ENCODE results near the gene GINS2. TPM values are rescaled to one million over a fixed set of nuclear protein-coding genes. Genes with fewer than 3 reads are reported as not detected.

GINS2 gene
- total RNA-seq, 2 experiments from 2014 or later, result 74.3 to 142 TPM

- no peak overlapping the region for H3K4me2 ChIP-seq (ENCODE audit: low read length)
- intact Hi-C loops (cut with micrococcal nuclease; ENCODE audit: unreplicated experiment), result loop anchor here (1.0 kb wide), 1 partner anchor 60 kb away; no protein-coding TSS in a partner anchor
- no peaks in the 10 kb centered on the region for H3K4me1 ChIP-seq (ENCODE audit: insufficient read depth, low read length, poor library complexity, severe bottlenecking)
- no peak overlapping the region for H3K4me3 ChIP-seq (ENCODE audit: low read depth, low read length, poor library complexity, severe bottlenecking)
- no peaks in the 10 kb centered on the region for H3K9me2 ChIP-seq (ENCODE audit: insufficient read depth, low read length)
- no peaks in the 10 kb centered on the region for H3K79me2 ChIP-seq (ENCODE audit: insufficient read depth, low read depth, low read length)
- POLR2A ChIA-PET, result no interaction called here
- no peaks in the 10 kb centered on the region for H3K9me3 ChIP-seq (ENCODE audit: low read length)
- CTCF ChIA-PET (ENCODE audit: unreplicated experiment), result interaction anchor here (0.7 to 1.8 kb wide), 2 partner anchors 58 to 60 kb away, joined by 3 to 7 read pairs; no protein-coding TSS in a partner anchor
- BruUV-seq (replicated peaks), result no TSS peak
- no peaks in the 10 kb centered on the region for H4K20me1 ChIP-seq (ENCODE audit: insufficient read depth, low read length)
- H3K36me3 ChIP-seq (ENCODE audit: insufficient read depth, low read length), result peaks cover 96% of the 10 kb centered on the region
- H3K27ac ChIP-seq (ENCODE audit: low read depth, low read length, poor library complexity, severe bottlenecking), result no peak overlapping the region
- H2AFZ ChIP-seq (ENCODE audit: low read length), result no peak overlapping the region
- no peak for DNase-seq (ENCODE audit: low spot score)
- TF ChIP-seq, protein P1, sequence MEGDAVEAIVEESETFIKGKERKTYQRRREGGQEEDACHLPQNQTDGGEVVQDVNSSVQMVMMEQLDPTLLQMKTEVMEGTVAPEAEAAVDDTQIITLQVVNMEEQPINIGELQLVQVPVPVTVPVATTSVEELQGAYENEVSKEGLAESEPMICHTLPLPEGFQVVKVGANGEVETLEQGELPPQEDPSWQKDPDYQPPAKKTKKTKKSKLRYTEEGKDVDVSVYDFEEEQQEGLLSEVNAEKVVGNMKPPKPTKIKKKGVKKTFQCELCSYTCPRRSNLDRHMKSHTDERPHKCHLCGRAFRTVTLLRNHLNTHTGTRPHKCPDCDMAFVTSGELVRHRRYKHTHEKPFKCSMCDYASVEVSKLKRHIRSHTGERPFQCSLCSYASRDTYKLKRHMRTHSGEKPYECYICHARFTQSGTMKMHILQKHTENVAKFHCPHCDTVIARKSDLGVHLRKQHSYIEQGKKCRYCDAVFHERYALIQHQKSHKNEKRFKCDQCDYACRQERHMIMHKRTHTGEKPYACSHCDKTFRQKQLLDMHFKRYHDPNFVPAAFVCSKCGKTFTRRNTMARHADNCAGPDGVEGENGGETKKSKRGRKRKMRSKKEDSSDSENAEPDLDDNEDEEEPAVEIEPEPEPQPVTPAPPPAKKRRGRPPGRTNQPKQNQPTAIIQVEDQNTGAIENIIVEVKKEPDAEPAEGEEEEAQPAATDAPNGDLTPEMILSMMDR (conservative IDR thresholded peaks at IDR 0.05; ENCODE audit: low read length), result no peak
- TF ChIP-seq EZH2phosphoT487 (IDR thresholded peaks at IDR 0.05; ENCODE audit: borderline replicate concordance, low read depth, low read length), result no peak
Observed at GRCh38 chr16:85658504-85659326, 30.0 kb downstream of the GINS2 start.

- no TSS peak for BruUV-seq (replicated peaks)
- Histone ChIP-seq H2AFZ (ENCODE audit: low read length) (no peak overlapping the region), H3K27ac (ENCODE audit: low read depth, low read length, poor library complexity, severe bottlenecking) (no peak overlapping the region), H3K4me2 (ENCODE audit: low read length) (no peak overlapping the region), H3K9me2 (ENCODE audit: insufficient read depth, low read length) (no peaks in the 10 kb centered on the region), H3K4me1 (ENCODE audit: insufficient read depth, low read length, poor library complexity, severe bottlenecking) (no peaks in the 10 kb centered on the region), H3K9me3 (ENCODE audit: low read length) (no peaks in the 10 kb centered on the region), H4K20me1 (ENCODE audit: insufficient read depth, low read length) (no peaks in the 10 kb centered on the region), H3K4me3 (ENCODE audit: low read depth, low read length, poor library complexity, severe bottlenecking) (no peak overlapping the region), H3K36me3 (ENCODE audit: insufficient read depth, low read length) (peaks cover 94% of the 10 kb centered on the region), H3K79me2 (ENCODE audit: insufficient read depth, low read depth, low read length) (no peaks in the 10 kb centered on the region)
- ChIA-PET POLR2A (no interaction called here), CTCF (ENCODE audit: unreplicated experiment) (no interaction called here)
- intact Hi-C loops (cut with micrococcal nuclease; ENCODE audit: unreplicated experiment), result no loop called here
- no peak for TF ChIP-seq EZH2phosphoT487 (IDR thresholded peaks at IDR 0.05; ENCODE audit: borderline replicate concordance, low read depth, low read length)
- TF ChIP-seq, protein P1 (conservative IDR thresholded peaks at IDR 0.05; ENCODE audit: low read length), result no peak
- no peak for DNase-seq (ENCODE audit: low spot score)
Observed at GRCh38 chr16:85657996-85658395, 30.8 kb downstream of the GINS2 start.

GRCh38 chr16:85657267-85657650 is 31.5 kb downstream of the GINS2 start:
- peaks cover 93% of the 10 kb centered on the region for H3K36me3 ChIP-seq (ENCODE audit: insufficient read depth, low read length)
- intact Hi-C loops (cut with micrococcal nuclease; ENCODE audit: unreplicated experiment), result no loop called here
- no peak for TF ChIP-seq EZH2phosphoT487 (IDR thresholded peaks at IDR 0.05; ENCODE audit: borderline replicate concordance, low read depth, low read length)
- TF ChIP-seq, protein P1 (conservative IDR thresholded peaks at IDR 0.05; ENCODE audit: low read length), result no peak
- no peak for DNase-seq (ENCODE audit: low spot score)
- no peaks in the 10 kb centered on the region for H3K9me3 ChIP-seq (ENCODE audit: low read length)
- H3K27ac ChIP-seq (ENCODE audit: low read depth, low read length, poor library complexity, severe bottlenecking), result no peak overlapping the region
- no peak overlapping the region for H2AFZ ChIP-seq (ENCODE audit: low read length)
- no peak overlapping the region for H3K4me3 ChIP-seq (ENCODE audit: low read depth, low read length, poor library complexity, severe bottlenecking)
- no peaks in the 10 kb centered on the region for H3K79me2 ChIP-seq (ENCODE audit: insufficient read depth, low read depth, low read length)
- no peaks in the 10 kb centered on the region for H3K9me2 ChIP-seq (ENCODE audit: insufficient read depth, low read length)
- no peaks in the 10 kb centered on the region for H4K20me1 ChIP-seq (ENCODE audit: insufficient read depth, low read length)
- no TSS peak for BruUV-seq (replicated peaks)
- H3K4me2 ChIP-seq (ENCODE audit: low read length), result no peak overlapping the region
- CTCF ChIA-PET (ENCODE audit: unreplicated experiment), result no interaction called here
- no peaks in the 10 kb centered on the region for H3K4me1 ChIP-seq (ENCODE audit: insufficient read depth, low read length, poor library complexity, severe bottlenecking)
- POLR2A ChIA-PET, result no interaction called here

Measured in OCI-LY7 (cell line).